WTC11 (cell line): Measurements from ENCODE around the gene ZNF678.

Source experiments
- ARID4B ChIP-seq: sonication (generic); formaldehyde crosslinking; IDR thresholded peaks from 2 replicates; pipeline ENCODE4 v1.8.0; 2023; ENCODE audit warnings: missing genetic modification reagents, mild to moderate bottlenecking, borderline replicate concordance
- CREB1 ChIP-seq: sonication (generic); formaldehyde crosslinking; IDR thresholded peaks from 2 replicates; pipeline ENCODE4 v1.8.0; 2023; ENCODE audit warnings: mild to moderate bottlenecking, missing genetic modification reagents
- CTCF ChIP-seq: fragments of 200-600 bp; IDR thresholded peaks from 2 replicates; pipeline ENCODE4 v1.8.0; 2022; ENCODE audit warnings: antibody characterized with exemption
- E2F4 ChIP-seq: sonication (generic); formaldehyde crosslinking; IDR thresholded peaks from 2 replicates; pipeline ENCODE4 v1.8.1; 2022; ENCODE audit warnings: low read depth, mild to moderate bottlenecking, moderate library complexity, missing genetic modification reagents, borderline replicate concordance
- FOXP1 ChIP-seq: sonication (generic); formaldehyde crosslinking; IDR thresholded peaks from 2 replicates; pipeline ENCODE4 v1.8.0; 2022; ENCODE audit warnings: missing genetic modification reagents, mild to moderate bottlenecking, moderate library complexity, borderline replicate concordance
- MAX ChIP-seq: sonication (generic); formaldehyde crosslinking; IDR thresholded peaks from 2 replicates; pipeline ENCODE4 v1.8.0; 2022; ENCODE audit warnings: mild to moderate bottlenecking, missing genetic modification reagents
- MYBL2 ChIP-seq: sonication (generic); formaldehyde crosslinking; IDR thresholded peaks from 2 replicates; pipeline ENCODE4 v1.8.1; 2023; ENCODE audit warnings: mild to moderate bottlenecking, moderate library complexity, missing genetic modification reagents
- NFYB ChIP-seq: sonication (generic); formaldehyde crosslinking; conservative IDR thresholded peaks from 2 replicates; pipeline ENCODE4 v1.8.0; 2022; ENCODE audit warnings: low read depth, missing genetic modification reagents
- SP1 ChIP-seq: sonication (generic); formaldehyde crosslinking; conservative IDR thresholded peaks from 2 replicates; pipeline ENCODE4 v1.8.1; 2022; ENCODE audit warnings: missing genetic modification reagents
- TCF7 ChIP-seq: sonication (generic); formaldehyde crosslinking; IDR thresholded peaks from 2 replicates; pipeline ENCODE4 v1.8.0; 2022; ENCODE audit warnings: mild to moderate bottlenecking, low read depth, missing genetic modification reagents, moderate library complexity
- ZNF121 ChIP-seq: sonication (generic); formaldehyde crosslinking; IDR thresholded peaks from 2 replicates; pipeline ENCODE4 v1.8.0; 2023; ENCODE audit warnings: missing genetic modification reagents

GRCh38 chr1:227662933-227663332 is 99.6 kb downstream of the ZNF678 start:
- TF ChIP-seq ARID4B (CRISPR knock-in tag), result no peak
- TF ChIP-seq MYBL2 (CRISPR knock-in tag), result no peak
- no peak for TF ChIP-seq CTCF
- no peak for TF ChIP-seq NFYB
- TF ChIP-seq TCF7 (CRISPR knock-in tag), result no peak
- TF ChIP-seq E2F4 (CRISPR knock-in tag), result no peak
- TF ChIP-seq ZNF121 (CRISPR knock-in tag), result no peak
- TF ChIP-seq MAX (CRISPR knock-in tag), result no peak
- no peak for TF ChIP-seq CREB1 (CRISPR knock-in tag)
- no peak for TF ChIP-seq SP1 (CRISPR knock-in tag)
- TF ChIP-seq FOXP1 (CRISPR knock-in tag), result no peak
